Tibial artery (tissue), 4 donors: Measurements from ENCODE around the gene GCHFR.

Experiments used
- DNase-seq, 2 donors: peaks; one replicate each; pipeline ENCODE4 v3.0.0-alpha.2; 2019
- H3K27ac ChIP-seq, 2 donors: fragments of 200-600 bp; sonication (generic) in 1 of 2; 1 replicate in 1 of 2; 2 replicates in 1 of 2; pipeline ENCODE4 v1.5.1; 2018 to 2019; ENCODE audit warnings: mild to moderate bottlenecking in 1 of 2
- H3K27me3 ChIP-seq, 2 donors: fragments of 200-600 bp; sonication (generic) in 1 of 2; one replicate each; pipeline versions ENCODE4 v1.5.1 to v1.6.0; 2016 to 2019
- H3K36me3 ChIP-seq, 3 donors: fragments of 200-600 bp; sonication (generic) in 2 of 3; one replicate each; pipeline ENCODE4 v1.5.1; 2016 to 2019; ENCODE audit warnings: mild to moderate bottlenecking in 2 of 3
- H3K4me1 ChIP-seq, 4 donors: fragments of 200-600 bp; sonication (generic) in 2 of 4; 1 replicate in 3 of 4; 2 replicates in 1 of 4; pipeline ENCODE4 v1.5.1; 2016 to 2019
- H3K4me3 ChIP-seq, 2 donors: fragments of 200-600 bp; sonication (generic) in 1 of 2; 1 replicate in 1 of 2; 2 replicates in 1 of 2; pipeline ENCODE4 v1.5.1; 2018 to 2019; ENCODE audit warnings: mild to moderate bottlenecking in 2 of 2
- H3K9me3 ChIP-seq, 3 donors: fragments of 200-600 bp; sonication (generic) in 1 of 3; one replicate each; pipeline ENCODE4 v1.5.1; 2016 to 2019
- CTCF ChIP-seq, 2 experiments: fragments of 200-600 bp in 1 of 2; fragments of 450-650 bp in 1 of 2; IDR thresholded peaks; one replicate each; pipeline ENCODE4 v1.5.1; 2017 to 2019; ENCODE audit warnings: antibody characterized with exemption in 2 of 2, mild to moderate bottlenecking in 1 of 2, moderate library complexity in 1 of 2
- intact Hi-C: fragments of 100-400 bp; cut with DNase I; formaldehyde crosslinking; loops from one replicate; pipeline ENCODE4 v1.15.0; 2023; ENCODE audit warnings: low total_unique reads

The GCHFR gene

GRCh38 chr15:40722934-40723333 is 40.9 kb upstream of the GCHFR start:
- H3K27ac ChIP-seq: no peak overlapping the region
- H3K36me3 ChIP-seq: no peaks in the 10 kb centered on the region
- no peaks in the 10 kb centered on the region for H3K9me3 ChIP-seq
- H3K4me3 ChIP-seq: no peak overlapping the region
- intact Hi-C loops: no loop called here
- no peaks in the 10 kb centered on the region for H3K27me3 ChIP-seq
- no peak for TF ChIP-seq CTCF (IDR thresholded peaks at IDR 0.05)
- H3K4me1 ChIP-seq: no peaks in the 10 kb centered on the region
- no peak for DNase-seq

- Histone ChIP-seq H3K27me3 (no peaks in the 10 kb centered on the region), H3K27ac (no peak overlapping the region), H3K9me3 (no peaks in the 10 kb centered on the region), H3K36me3 (no peaks in the 10 kb centered on the region), H3K4me1 (no peaks in the 10 kb centered on the region), H3K4me3 (no peak overlapping the region)
- intact Hi-C loops: no loop called here
- TF ChIP-seq CTCF (IDR thresholded peaks at IDR 0.05): no peak
- DNase-seq: no peak
These were observed 39.9 kb upstream of the GCHFR start for GRCh38 chr15:40723919-40724318.

- no peak overlapping the region for H3K4me3 ChIP-seq
- H3K9me3 ChIP-seq: no peaks in the 10 kb centered on the region
- no peaks in the 10 kb centered on the region for H3K27me3 ChIP-seq
- no peak for DNase-seq
- intact Hi-C loops: no loop called here
- peaks cover 22 to 54% (median 26%) of the 10 kb centered on the region in 3 donors for H3K36me3 ChIP-seq
- TF ChIP-seq CTCF (IDR thresholded peaks at IDR 0.05): no peak
- no peak overlapping the region for H3K27ac ChIP-seq
- no peaks in the 10 kb centered on the region for H3K4me1 ChIP-seq
These were observed 32.8 kb upstream of the GCHFR start for GRCh38 chr15:40731034-40731433.

- no peaks in the 10 kb centered on the region for H3K4me1 ChIP-seq
- intact Hi-C loops: no loop called here
- no peak for TF ChIP-seq CTCF (IDR thresholded peaks at IDR 0.05)
- H3K4me3 ChIP-seq: no peak overlapping the region
- no peaks in the 10 kb centered on the region for H3K27me3 ChIP-seq
- no peak for DNase-seq
- no peak overlapping the region for H3K27ac ChIP-seq
- H3K36me3 ChIP-seq: peaks cover 48 to 93% (median 75%) of the 10 kb centered on the region in 3 donors
- H3K9me3 ChIP-seq: no peaks in the 10 kb centered on the region
These were observed 27.3 kb upstream of the GCHFR start for GRCh38 chr15:40736575-40736974.

- TF ChIP-seq CTCF (IDR thresholded peaks at IDR 0.05): no peak
- no peak for DNase-seq
- H3K27me3 ChIP-seq: no peaks in the 10 kb centered on the region
- H3K9me3 ChIP-seq: no peaks in the 10 kb centered on the region
- H3K36me3 ChIP-seq: peaks cover 48 to 93% (median 80%) of the 10 kb centered on the region in 3 donors
- intact Hi-C loops: no loop called here
- H3K4me3 ChIP-seq: no peak overlapping the region
- no peaks in the 10 kb centered on the region for H3K4me1 ChIP-seq
- no peak overlapping the region for H3K27ac ChIP-seq
These were observed 26.8 kb upstream of the GCHFR start for GRCh38 chr15:40737048-40737447.

GRCh38 chr15:40739047-40739446 is 24.8 kb upstream of the GCHFR start:
- no peaks in the 10 kb centered on the region for H3K4me1 ChIP-seq
- no peak for DNase-seq
- no peaks in the 10 kb centered on the region for H3K9me3 ChIP-seq
- H3K36me3 ChIP-seq: peaks cover 59 to 95% (median 91%) of the 10 kb centered on the region in 3 donors
- no peaks in the 10 kb centered on the region for H3K27me3 ChIP-seq
- no peak overlapping the region for H3K27ac ChIP-seq
- no peak overlapping the region for H3K4me3 ChIP-seq
- TF ChIP-seq CTCF (IDR thresholded peaks at IDR 0.05): no peak
- intact Hi-C loops: no loop called here
